Stimulated activated CD8-positive, alpha-beta memory T cell treated with anti-CD3 and anti-CD28 coated beads, Interleukin-15, amount 100 ng/mL, for 24 hours (primary cell): Measurements from ENCODE around the gene MED17.

ENCODE experiments used
- DNase-seq: peaks from one replicate; pipeline ENCODE4 v3.0.0-alpha.2; 2020; ENCODE audit warnings: low read depth

The MED17 gene

DNA sequence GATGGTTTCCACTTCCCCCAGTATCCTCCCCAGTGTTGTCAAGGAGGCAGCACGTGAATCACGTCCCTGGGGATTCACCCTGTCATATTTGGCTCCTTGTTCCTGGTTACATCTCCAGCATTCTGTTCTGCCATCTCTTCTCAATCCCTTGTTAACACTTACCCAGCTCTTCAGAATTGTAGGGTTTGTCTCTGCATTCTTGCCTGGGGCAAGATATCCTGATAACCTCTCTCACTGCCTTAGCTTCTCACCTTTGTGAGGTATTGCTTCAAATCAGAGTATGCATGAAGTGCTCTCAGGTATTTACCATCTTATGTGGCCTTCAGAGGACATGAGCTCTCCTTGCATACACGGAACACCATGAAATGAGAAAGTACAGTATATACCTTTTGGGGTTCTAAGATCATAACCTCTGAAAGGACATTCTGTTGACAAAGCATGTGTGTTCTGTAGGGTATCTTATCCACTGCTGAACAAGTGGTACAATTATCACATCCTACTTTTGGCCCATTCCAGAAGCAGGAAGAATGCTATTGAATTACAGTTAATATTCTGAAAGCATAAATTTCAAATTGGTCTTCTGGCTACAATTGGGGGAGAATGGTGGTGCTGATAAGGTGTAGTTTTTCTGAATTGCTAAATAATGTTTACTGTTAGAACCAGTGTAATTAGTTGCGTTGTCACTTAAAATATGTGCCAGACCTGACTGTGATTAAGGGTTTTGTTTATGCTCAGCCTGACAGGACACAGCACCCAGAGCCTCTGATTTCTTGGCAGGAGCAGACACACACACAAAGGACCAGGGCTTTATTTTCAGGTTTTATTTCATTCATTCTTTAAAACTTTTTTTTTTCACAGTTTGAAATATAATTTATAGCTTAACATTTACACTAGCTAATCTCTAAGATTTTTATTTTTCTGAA is 33.6 kb downstream of the MED17 start:
- no peak for DNase-seq

DNA sequence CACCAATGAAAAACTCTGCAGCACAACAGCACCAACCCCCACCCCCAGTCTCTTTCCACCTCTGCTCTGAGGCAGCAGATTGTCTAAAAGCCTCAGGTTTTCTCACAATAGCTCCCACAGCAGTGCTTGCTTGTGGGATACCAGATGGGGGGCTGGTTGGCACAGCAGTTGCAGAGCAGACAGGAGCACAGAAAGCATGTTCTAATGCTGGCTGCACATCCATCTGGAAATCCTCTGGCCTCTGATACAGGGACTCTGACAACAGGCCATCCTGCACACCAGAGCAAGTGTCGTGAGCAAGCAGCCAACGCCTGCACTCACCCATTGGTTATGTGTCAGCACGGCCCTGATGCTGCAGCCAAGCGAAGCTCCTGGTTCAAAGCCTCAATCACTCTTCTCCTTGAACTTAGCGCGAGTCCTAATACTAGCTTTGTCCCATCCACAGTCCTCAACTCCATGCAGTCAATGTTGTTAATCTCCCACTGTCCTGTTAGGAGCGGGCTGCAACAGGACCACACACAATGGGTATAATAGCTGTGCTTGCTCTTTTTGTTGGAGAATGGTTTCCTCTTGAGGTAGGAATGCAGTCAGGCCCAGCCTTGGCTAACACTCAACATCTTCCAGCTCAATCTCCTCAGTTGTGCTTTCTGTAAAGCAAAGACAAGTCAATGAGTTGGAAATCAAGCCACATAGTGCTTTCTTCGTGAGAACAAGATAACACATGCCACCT is 36.0 kb downstream of the MED17 start:
- no peak for DNase-seq

DNA sequence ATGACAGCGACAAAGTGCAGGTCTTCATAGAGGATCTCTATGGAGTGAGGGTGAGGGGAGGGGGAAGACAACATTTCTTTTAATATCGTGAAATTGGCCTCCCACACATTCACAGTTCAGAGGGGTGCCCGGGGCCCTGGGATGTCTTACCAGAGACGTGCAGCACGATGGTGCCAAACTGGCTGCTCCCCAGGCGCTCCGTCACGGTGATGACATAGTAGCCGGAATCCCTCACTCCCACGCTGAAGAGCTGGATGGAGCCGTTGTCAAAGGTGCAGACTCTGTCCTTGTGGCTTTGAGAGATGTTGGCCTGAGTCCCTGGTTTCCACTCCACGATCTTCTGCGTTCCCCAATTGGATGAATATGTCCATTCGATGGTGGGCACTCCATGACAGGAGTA is 36.8 kb downstream of the MED17 start:
- DNase-seq = no peak

DNA sequence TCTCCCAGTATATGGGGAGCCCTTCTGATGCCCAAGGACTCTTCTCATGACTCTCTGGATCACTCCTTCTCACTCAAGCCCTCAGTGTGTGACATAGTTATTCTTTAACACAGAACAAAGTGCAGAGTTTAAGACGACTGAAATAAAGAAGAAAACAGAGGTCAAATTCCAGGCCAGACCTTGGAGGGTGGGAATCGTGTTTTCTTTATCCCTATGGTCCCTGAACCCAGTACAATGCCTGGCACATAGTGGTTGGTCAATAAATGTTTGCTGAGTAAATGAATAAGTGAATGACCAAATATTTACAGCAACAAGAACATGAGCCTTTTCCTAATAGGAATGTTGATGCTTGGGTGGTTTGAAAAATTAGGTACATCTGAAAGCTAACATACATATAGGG is 37.5 kb downstream of the MED17 start:
- DNase-seq = no peak

DNA sequence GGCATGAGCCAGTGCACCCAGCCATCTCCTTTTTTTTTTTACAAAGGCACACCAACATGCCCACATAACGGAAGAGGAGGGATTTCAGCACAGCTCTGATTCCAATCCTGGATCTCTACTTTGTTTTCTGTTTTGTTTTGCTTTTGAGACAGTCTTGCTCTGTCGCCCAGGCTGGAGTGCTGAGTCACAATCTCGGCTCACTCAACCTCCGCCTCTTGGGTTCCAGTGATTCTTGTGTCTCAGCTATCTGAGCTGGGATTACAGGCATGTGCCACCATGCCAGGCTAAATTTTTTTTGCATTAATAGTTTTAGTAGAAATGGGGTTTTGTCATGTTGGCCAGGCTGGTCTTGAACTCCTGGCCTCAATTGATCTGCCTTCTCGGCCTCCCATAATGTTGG is 38.3 kb downstream of the MED17 start:
- DNase-seq = no peak

DNA sequence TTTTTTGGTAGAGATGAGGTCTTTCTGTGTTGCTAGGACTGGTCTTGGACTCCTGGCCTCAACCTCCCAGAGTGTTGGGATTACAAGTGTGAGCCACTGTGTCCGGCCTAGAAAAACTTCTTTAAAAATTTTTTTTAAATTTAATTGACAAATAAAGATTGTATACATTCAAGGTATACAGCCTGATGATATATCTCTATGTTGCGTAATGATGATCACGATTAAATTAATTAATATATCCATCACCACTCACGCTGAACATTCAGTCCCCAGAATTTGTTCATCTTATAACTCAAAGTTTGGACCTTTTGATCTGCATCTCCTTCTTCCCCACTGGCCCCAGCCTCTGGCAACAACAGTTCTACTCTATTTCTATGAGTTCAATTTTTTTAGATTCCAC is 39.1 kb downstream of the MED17 start:
- no peak for DNase-seq

DNA sequence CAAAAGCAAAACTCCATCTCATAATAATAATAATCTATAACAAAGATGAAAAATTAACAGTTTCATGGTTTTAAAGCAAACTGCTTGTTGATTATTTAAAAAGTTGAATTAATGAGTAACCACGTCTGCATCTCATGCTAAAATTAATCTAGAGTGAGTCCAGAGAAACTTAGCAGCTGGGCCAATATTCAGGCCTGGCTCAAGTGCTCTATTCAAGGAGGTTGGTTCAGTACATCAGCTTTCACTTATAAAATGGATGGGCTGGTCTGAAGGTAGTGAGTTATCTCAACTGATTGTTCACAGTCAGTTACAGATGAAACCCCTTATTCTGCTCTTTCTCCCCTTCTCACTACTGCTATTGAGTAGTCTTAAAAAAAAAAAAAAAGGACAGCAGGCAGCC is 43.3 kb downstream of the MED17 start:
- no peak for DNase-seq

DNA sequence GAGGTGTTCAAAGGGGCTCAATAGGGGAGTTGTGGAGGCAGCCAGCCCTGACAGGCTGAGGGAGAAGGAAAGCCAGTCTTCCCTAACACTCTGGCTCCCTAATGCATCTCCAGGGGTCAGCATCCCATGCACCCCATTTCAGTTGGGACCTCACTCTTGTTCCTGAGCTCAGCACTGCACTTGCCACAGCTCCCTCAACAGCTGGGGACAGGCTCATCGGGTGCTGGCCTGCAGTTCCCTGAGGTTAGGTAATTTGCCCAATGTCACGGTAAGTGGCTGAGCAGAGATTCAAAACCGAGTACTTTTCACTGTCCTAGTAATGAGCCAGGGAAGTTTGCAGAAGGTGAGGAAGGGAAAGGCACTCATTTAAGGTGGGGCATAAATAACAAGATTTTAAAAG is 45.5 kb downstream of the MED17 start:
- DNase-seq = no peak

DNA sequence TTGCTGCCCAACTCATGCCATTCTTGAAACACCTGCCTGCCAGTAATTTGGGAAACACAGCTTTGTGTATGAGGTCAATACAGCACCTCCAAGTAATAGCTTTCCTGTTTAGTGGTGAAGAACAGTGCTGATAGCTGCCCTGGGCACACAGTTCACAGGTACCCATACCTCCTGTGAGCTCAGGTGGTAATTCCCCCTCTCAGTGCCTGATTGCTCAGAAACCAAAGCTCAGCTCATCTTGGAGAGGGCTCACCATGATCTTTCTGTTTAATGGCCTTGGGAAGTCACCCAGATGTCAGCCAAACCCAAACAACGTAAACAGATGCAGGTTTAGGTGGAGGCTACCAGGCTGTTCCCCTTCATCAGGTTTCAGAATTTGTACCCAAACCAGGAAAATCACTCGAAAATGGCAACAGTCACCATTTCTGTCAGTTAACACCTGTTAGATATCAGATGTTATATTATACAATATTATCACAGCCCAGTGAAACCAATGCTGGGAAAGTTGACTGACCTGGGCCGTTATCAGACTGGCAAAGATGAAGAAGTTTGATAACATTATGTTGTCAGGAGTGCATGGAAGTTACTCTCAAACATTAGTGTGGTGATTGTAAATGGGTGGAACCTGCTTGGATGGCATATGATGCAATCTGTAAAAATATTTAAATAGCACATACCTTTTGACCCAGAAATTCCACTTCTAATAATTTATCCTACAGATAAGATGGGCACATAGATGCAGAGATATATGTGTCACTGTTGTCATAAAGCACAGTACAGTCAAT is 47.5 kb downstream of the MED17 start:
- no peak for DNase-seq

DNA sequence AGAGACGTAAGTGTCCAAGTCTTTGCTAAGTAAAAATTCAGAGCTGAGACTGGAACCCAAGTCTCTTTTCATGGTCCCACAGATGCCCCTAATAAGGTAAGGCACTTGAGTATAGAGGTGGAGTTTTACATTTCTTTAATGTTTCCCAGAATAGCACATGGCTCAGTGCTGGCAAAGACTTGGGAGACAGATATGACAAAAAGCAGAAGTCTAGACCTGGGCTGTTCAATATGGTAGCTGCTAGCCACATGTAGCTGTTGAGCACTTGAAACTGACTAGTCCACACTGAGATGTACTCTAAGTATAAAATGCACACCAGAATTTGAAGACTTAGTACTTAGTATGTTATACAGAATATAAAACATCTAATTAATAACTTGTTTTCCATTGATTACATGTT is 48.7 kb downstream of the MED17 start:
- DNase-seq = no peak

DNA sequence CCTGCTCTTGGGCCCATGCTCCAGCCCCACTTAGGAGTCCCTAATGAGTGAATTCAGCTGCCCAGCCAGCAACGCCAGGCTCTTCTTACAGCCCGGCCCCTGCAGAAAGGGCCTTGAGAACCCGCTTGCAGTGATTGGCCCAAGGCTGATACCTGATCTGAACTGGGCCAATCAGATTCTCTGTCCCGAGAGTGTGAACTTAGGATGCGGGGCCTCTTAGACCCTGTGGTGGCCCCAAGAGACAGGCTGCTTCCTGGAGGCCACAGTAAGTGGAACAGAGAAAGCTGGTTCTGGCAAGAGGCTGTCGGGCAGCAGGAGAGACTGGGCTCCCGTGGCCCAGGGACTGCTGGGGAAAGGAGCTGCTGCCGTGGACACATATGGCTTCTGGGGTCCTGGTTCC is 54.9 kb downstream of the MED17 start:
- no peak for DNase-seq

DNA sequence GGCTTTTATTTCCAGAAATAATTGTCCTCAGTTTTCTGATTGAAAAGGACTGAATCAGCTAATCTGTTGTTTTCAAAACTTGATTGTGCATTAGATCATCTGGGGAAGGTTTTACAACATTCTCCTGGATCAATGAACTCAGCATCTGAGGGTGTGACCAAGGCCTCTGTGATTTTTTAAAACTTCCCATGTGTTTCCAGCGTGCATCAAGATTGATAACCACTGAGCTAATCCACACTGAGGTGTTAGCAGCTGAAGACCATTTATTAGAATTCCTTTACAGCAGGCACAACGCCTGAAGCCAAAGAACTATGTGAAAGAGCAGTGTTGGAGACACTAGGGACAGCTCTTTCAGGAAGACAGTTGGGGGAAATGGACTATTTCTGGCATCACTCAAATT is 56.1 kb downstream of the MED17 start:
- no peak for DNase-seq

DNA sequence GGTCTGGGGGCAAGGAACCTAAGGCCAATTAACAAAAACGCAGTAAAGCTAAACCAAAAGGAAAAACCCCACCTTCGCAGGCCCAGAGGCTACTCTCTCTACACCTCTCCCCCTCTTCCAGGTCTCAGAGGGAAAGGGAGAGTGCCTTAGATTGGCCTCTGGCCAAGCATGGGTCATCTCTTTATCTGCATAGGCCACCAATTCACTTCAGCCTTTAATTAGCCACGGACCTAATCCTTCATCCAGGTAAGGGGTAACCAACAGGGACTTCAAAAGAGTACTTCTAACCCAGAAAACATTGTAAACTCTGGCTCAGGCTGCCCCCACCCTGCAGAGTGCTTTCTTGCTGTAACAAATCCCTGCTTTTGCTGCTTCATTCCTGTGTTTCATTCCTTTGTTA is 56.9 kb downstream of the MED17 start:
- no peak for DNase-seq

DNA sequence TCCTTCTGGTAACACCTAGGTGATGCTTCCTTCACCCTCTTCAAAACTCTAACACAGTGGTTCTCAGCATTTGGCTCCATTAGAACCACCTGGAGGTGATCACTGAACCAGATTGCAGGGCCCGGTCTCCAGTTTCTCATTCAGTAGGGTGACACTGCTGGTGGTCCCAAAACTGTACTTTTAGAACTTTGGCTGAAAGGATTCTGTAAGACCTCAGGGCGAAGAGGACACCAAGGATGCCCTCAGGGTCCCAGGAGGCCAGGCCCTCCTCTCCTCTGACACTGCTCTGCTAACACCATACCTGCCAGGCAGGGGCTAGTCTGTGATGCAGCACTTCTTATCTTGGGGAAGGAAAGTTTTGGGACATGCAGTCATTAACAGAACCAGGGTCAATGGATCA is 57.4 kb downstream of the MED17 start:
- no peak for DNase-seq

DNA sequence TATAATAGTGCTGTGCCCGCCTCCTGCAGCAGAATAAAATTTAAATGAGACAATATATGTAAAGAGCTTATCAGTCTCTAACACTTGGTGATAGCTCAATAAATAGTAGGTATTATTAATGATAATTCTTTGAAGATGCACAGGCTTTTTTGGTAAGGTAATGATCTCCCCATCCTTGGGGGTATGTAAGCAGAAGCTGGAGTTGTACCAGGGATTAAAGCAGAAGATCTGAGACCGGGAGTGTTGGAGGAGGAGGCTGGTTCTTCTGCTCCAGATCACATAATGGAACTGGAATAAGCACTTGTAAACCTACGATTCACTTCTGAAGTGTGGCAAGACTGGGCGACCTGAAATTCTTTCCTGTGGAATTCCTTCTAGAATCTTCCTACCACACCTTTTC is 58.0 kb downstream of the MED17 start:
- DNase-seq = no peak

DNA sequence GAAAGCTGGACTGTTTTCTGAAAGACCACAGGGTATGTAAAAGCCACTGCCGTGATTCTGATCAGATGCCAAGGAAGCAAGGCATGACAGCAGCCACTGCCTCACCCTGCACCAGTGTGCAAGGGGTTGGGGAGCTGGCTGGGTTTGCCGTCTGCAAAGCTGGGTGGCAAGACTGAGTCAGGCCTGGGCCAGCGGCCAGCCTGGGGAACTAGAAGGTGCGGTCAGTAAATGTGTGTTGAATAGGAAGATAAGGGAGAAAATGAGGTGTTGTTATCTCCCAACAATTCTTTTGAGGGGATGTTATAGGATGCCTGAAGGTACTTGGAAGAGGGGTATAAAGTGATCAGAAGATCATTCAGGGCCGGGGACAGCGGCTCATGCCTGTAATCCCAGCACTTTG is 58.4 kb downstream of the MED17 start:
- DNase-seq = no peak

DNA sequence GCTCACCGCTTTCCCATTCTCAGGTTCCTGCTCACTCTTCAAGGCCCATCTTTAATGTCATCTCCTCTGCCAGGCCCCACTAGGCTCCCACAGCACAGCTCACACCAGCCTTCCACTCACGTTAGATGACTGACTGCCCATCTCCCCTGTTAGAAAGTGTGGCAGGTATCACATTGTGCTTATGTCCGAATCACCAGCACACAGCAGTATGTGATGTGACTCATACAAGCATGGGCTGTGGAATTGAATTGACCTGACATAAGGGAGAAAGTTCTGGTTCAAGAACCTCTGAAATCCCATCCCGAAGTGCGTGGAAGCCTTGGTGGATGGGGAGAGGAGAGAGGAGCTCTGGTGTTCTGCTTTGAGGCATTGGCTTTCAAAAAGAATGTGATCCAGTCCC is 59.8 kb downstream of the MED17 start:
- no peak for DNase-seq

DNA sequence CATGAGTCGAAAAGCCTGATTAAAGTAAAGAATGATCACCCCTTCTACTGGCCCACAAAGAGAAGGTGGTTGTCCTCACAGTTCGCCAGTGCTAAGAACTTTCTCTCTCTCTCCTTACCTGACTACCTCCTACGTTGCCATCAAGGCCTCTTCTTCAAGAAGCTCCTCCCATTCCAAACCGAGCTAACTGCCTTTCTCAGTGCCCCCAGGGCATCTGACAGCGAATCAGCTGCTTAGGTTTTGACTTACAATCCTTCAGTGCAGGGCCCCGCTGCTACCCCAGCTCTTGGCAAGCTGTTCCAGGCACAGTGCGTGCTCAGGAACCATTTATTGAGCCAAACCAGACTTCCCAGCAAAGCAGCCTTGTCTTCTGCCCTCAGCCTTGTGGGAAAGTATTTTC is 60.5 kb downstream of the MED17 start:
- no peak for DNase-seq

DNA sequence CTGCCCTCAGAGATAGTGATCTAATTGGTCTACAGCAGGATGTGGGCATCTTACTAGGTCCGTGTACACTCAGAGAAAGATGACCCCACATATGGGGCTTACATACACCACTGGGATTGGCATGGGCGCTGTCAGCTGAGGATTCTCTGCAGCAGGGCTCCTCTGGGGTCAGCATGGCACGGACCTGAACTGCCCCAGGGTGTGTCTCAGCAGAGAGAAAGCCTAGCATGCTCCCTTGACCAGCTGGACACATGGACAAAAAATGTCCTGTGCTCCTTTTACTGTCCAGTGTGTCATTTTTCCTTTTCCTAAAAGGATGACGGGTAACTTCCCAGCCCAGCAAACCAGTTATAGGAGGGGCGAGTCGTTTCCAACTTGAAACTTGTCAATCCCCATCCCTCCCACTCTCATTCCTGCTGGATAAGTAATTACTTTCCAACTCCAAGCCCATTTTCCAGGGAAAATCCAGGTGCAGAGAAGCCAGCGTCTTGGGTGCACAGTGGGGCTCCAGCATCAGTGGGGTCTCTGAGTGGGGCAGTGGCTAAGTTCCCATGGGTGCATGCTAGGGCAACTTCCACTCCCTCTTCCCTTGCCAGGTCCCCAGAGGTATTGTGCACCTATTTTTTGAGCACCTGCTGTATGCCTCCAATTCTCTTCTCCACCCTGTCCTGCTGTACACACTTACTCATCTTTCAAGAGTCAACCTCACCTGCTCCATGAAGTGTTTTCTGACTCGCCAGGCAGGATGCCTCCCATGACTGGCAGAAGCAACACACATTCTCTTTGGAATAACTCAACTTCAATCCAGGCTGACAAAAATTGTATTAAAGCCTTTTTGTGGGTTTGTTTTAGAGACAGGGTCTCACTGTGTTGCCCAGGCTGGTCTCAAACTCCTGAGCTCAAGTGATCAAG is 61.4 kb downstream of the MED17 start:
- DNase-seq = no peak

DNA sequence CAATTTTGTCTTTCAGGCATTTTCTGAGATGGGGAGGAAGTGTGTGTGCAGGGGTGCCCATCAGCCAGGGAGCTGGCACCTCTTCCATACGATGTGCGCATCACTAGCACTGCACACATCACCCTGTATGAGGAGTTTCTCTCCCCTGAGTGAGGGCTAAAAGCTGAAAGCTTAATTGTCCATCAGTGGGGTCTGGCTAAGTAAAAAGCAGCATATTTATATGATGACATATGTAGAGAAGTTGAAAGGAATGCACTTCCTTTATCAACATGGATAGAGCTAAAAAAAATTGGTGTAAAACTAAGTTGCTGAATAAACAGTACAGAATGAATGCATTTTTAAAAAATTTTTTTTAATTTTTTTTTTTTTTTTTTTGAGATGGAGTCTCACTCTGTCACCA is 62.3 kb downstream of the MED17 start:
- no peak for DNase-seq

DNA sequence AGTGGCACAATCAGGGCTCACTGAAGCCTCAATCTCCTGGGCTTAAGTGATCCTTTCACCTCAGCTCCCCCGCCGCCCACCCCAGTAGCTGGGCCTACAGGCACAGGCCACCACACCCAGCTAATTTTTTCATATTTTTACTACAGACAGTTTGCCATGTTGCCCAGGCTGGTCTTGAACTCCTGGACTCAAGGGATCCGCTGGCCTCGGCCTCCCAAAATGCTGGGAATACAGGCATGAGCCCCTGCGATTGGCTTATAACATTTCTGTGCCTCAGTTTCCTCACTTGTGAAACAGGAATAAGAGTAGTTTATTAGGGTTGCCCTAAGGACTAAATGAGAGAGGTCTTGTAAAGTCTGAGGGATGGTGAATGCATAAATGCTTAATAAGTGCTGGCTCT is 65.1 kb downstream of the MED17 start:
- DNase-seq = no peak
